ENCODE data around the gene KCTD3.

The KCTD3 gene

DNA sequence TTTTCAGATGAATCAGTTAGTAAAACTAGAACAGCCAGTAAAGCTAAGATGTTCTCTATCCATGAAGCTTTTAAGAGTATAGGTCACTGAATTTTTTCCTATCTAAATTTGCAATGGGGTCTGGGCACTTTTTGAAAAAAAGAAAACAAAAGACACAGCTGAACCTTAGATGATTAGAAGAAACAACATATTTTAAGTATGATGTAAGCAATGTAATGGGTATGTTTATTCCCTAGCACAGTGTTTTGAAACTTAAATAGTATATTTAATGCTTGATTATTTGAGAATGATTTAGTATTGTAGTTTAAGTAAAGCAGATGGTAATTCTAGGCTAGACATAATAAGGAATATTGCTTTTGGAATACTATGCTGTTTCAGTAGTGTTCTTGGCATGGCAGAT, 36.2 kb downstream of the KCTD3 start:
- Histone ChIP-seq H3K4me1 (ENCODE audit: control insufficient read depth, insufficient read depth, low read length) (peaks cover 12% of the 10 kb centered on the region), H3K9me3 (ENCODE audit: control insufficient read depth, insufficient read depth, low read depth, low read length) (no peaks in the 10 kb centered on the region), H3K36me3 (ENCODE audit: control insufficient read depth in 2 of 2, insufficient read depth in 1 of 2, low read length in 2 of 2) (peaks cover 7 to 17% of the 10 kb centered on the region in 2 experiments; a peak in 2 of 3 replicates), H3K4me3 (ENCODE audit: low read depth, low read length) (no peak overlapping the region), H3K27ac (ENCODE audit: extremely low read depth, low read depth, low read length) (no peak overlapping the region)
- CTCF ChIA-PET, result interaction anchor here (0.6 to 0.9 kb wide), 3 partner anchors 11 to 75 kb away, joined by 3 read pairs; no protein-coding TSS in a partner anchor
- POLR2A ChIA-PET, result interaction anchor here (1.0 kb wide), 1 partner anchor 35 kb away, joined by 3 read pairs; no protein-coding TSS in a partner anchor
- no peak for TF ChIP-seq ZSCAN16 (tag by site-specific recombination; IDR thresholded peaks at IDR 0.05)
- TF ChIP-seq, protein P1, sequence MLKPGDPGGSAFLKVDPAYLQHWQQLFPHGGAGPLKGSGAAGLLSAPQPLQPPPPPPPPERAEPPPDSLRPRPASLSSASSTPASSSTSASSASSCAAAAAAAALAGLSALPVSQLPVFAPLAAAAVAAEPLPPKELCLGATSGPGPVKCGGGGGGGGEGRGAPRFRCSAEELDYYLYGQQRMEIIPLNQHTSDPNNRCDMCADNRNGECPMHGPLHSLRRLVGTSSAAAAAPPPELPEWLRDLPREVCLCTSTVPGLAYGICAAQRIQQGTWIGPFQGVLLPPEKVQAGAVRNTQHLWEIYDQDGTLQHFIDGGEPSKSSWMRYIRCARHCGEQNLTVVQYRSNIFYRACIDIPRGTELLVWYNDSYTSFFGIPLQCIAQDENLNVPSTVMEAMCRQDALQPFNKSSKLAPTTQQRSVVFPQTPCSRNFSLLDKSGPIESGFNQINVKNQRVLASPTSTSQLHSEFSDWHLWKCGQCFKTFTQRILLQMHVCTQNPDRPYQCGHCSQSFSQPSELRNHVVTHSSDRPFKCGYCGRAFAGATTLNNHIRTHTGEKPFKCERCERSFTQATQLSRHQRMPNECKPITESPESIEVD (tag by site-specific recombination; IDR thresholded peaks at IDR 0.05), result peak; percentile 30; the same call in 1 of the 2 replicates

DNA sequence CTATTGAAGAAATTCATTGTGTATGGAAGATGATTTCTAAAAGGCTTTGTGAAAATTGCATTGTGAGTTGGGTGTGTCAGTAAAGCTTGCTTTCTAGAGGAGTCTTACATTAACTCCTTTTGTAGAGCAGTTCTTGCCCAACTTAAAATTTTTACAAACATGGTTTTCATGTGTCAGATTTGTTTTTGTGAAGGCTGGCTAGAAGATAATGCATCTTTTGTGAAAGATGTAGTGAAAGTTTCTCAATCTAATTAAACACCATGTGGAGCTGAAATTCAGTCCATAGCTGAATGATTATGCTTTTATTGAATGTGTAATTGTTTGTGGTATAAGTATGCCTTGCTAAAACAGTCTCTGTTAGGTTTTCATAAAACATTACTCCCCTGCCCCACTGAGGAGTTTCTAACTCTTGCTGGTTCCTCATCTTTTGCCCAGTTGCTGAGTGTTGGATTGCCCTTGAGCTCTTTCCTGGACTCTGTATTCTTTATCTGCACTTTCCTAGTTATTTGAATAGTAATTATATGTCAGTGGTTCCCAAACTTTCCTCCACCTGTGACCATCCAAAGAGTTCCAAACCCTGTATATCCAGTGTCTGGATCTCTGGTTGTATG, 38.0 kb downstream of the KCTD3 start:
- POLR2A ChIA-PET, result no interaction called here
- H3K9me3 ChIP-seq (ENCODE audit: control insufficient read depth, insufficient read depth, low read depth, low read length), result no peaks in the 10 kb centered on the region
- TF ChIP-seq ZNF544 (tag by site-specific recombination; IDR thresholded peaks at IDR 0.05), result no peak
- TF ChIP-seq ZNF837 (tag by site-specific recombination; IDR thresholded peaks at IDR 0.05), result no peak
- TF ChIP-seq ZBTB20 (tag by site-specific recombination; IDR thresholded peaks at IDR 0.05), result peak; percentile 65; the same call in 1 of the 2 replicates
- peaks cover 5% of the 10 kb centered on the region for H3K4me1 ChIP-seq (ENCODE audit: control insufficient read depth, insufficient read depth, low read length)
- peaks cover 17 to 29% of the 10 kb centered on the region in 2 experiments for H3K36me3 ChIP-seq (ENCODE audit: control insufficient read depth in 2 of 2, insufficient read depth in 1 of 2, low read length in 2 of 2)
- CTCF ChIA-PET, result interaction anchor here (0.7 to 2.4 kb wide), 7 partner anchors 8 to 1397 kb away, joined by 3 to 7 read pairs (median 3); no protein-coding TSS in a partner anchor
- no peak overlapping the region for H3K4me3 ChIP-seq (ENCODE audit: low read depth, low read length)
- no peak overlapping the region for H3K27ac ChIP-seq (ENCODE audit: extremely low read depth, low read depth, low read length)

DNA sequence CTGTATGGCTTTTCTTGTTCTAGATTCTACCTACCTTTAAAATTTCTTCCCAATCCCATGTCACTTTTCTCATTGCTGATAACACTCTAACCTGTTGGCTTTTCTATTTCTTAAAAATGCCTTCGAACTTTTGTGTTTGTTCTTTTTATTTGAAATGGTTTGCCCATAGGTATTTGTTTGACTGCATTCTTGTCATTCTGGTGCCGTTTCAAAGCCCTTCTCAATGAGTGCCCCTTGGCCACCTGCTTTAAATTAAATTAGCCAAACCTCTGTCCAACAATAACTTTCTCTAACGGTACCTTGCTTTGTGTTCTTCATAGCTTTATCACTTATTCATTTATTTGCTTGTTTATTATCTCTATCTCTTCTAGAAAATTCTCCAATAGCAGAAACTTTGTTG, 38.9 kb downstream of the KCTD3 start:
- Histone ChIP-seq H3K9me3 (ENCODE audit: control insufficient read depth, insufficient read depth, low read depth, low read length) (no peaks in the 10 kb centered on the region), H3K36me3 (ENCODE audit: control insufficient read depth in 2 of 2, insufficient read depth in 1 of 2, low read length in 2 of 2) (peaks cover 18 to 34% of the 10 kb centered on the region in 2 experiments), H3K4me3 (ENCODE audit: low read depth, low read length) (no peak overlapping the region), H3K27ac (ENCODE audit: extremely low read depth, low read depth, low read length) (no peak overlapping the region), H3K4me1 (ENCODE audit: control insufficient read depth, insufficient read depth, low read length) (no peaks in the 10 kb centered on the region)
- TF ChIP-seq WT1 (tag by site-specific recombination; IDR thresholded peaks at IDR 0.05) (no peak), ZSCAN23 (tag by site-specific recombination; IDR thresholded peaks at IDR 0.05) (no peak), ZBTB21 (tag by site-specific recombination; IDR thresholded peaks at IDR 0.05) (no peak), ZXDB (tag by site-specific recombination; IDR thresholded peaks at IDR 0.05) (no peak)
- TF ChIP-seq, protein P2, sequence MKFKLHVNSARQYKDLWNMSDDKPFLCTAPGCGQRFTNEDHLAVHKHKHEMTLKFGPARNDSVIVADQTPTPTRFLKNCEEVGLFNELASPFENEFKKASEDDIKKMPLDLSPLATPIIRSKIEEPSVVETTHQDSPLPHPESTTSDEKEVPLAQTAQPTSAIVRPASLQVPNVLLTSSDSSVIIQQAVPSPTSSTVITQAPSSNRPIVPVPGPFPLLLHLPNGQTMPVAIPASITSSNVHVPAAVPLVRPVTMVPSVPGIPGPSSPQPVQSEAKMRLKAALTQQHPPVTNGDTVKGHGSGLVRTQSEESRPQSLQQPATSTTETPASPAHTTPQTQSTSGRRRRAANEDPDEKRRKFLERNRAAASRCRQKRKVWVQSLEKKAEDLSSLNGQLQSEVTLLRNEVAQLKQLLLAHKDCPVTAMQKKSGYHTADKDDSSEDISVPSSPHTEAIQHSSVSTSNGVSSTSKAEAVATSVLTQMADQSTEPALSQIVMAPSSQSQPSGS (tag by site-specific recombination; IDR thresholded peaks at IDR 0.05; ENCODE audit: low read depth), result no peak
- TF ChIP-seq, protein P3, sequence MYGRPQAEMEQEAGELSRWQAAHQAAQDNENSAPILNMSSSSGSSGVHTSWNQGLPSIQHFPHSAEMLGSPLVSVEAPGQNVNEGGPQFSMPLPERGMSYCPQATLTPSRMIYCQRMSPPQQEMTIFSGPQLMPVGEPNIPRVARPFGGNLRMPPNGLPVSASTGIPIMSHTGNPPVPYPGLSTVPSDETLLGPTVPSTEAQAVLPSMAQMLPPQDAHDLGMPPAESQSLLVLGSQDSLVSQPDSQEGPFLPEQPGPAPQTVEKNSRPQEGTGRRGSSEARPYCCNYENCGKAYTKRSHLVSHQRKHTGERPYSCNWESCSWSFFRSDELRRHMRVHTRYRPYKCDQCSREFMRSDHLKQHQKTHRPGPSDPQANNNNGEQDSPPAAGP (tag by site-specific recombination; IDR thresholded peaks at IDR 0.05), result no peak
- ChIA-PET POLR2A (no interaction called here), CTCF (interaction anchor here (0.6 to 2.4 kb wide), 6 partner anchors 14 to 646 kb away, joined by 3 to 7 read pairs (median 3); no protein-coding TSS in a partner anchor)

DNA sequence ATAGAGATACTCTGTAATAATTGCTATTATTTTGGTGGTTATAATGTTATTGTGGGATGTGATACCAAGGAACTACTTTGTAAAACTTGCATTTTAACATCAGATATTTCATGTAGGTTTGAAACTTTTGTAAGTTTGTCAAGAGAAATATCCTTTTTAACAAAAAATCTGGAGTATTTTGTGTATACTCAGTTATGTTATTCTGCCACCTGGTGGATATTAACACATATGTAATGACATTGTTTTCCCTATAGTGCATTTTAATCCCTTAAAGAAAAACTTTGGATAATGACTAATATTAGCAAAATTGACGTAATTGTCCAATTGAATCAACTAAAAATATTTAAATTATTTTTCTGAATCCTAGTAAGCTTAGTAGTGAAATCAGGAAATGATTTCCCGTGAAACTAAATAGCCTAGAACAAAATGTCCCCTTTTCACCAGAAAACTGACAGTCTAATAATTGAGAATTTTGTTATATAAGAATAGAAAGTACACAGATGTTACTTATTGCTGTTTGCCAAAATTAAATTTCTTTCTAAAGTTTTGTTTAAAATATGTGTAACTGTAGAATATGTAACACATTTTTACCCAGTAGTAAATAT, 39.6 kb downstream of the KCTD3 start:
- H3K4me3 ChIP-seq (ENCODE audit: low read depth, low read length), result no peak overlapping the region
- no peaks in the 10 kb centered on the region for H3K4me1 ChIP-seq (ENCODE audit: control insufficient read depth, insufficient read depth, low read length)
- H3K9me3 ChIP-seq (ENCODE audit: control insufficient read depth, insufficient read depth, low read depth, low read length), result no peaks in the 10 kb centered on the region
- no peak overlapping the region for H3K27ac ChIP-seq (ENCODE audit: extremely low read depth, low read depth, low read length)
- ChIA-PET POLR2A (no interaction called here), CTCF (interaction anchor here (0.6 to 2.4 kb wide), 8 partner anchors 14 to 365 kb away, joined by 3 to 7 read pairs (median 3); no protein-coding TSS in a partner anchor)
- TF ChIP-seq ZNF521 (tag by site-specific recombination; IDR thresholded peaks at IDR 0.05) (no peak), ZNF654 (tag by site-specific recombination; IDR thresholded peaks at IDR 0.05; ENCODE audit: low read depth) (peak; percentile 48)
- H3K36me3 ChIP-seq (ENCODE audit: control insufficient read depth in 2 of 2, insufficient read depth in 1 of 2, low read length in 2 of 2), result peaks cover 18 to 35% of the 10 kb centered on the region in 2 experiments
